ENCODE measurements around the gene KCNH1. TPM values are rescaled to one million over a fixed set of nuclear protein-coding genes. Genes with fewer than 3 reads are reported as not detected.

The KCNH1 gene
- total and polyA plus RNA-seq, 2 experiments from 2014 or later = 0.28 TPM; not detected in 1

DNA sequence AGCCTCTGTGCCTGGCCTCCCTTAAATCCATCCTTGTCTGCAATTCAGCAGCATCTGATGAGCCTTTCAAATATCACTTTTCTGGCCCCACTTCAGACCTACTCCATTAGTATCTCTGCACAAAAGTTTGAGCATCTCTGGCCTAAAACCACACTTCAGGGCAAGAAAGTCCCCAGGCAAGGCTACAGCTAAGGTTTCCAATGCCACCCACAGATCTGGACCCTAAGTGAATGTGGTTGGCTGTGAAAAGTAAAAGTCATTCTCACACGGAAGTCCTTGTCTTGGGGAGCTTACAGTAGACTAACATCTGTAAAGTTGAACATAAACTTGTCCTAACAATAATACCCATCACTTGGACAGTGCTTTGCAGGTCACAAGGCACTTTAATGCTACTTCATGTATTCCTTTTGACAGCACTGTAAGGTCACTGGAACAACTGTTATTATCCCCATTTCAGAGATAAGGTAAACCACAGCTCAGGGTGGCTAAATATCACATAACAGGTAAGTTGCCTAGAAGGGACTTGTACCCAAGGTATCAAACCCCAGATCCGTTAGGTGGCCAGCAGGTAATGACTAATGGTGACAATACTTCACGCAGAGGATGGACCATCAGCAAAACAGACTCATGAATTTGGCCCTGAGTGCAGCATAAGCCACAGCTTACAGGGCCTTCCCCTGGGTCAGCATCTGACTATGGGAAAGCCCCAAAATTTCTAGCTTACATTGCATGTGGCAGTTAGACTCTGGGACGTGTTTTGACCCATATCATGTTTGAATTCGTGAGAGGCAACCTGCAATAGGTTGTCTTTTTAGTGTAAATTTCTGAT, 449.3 kb downstream of the KCNH1 start (continued):
- TF ChIP-seq, protein P1, sequence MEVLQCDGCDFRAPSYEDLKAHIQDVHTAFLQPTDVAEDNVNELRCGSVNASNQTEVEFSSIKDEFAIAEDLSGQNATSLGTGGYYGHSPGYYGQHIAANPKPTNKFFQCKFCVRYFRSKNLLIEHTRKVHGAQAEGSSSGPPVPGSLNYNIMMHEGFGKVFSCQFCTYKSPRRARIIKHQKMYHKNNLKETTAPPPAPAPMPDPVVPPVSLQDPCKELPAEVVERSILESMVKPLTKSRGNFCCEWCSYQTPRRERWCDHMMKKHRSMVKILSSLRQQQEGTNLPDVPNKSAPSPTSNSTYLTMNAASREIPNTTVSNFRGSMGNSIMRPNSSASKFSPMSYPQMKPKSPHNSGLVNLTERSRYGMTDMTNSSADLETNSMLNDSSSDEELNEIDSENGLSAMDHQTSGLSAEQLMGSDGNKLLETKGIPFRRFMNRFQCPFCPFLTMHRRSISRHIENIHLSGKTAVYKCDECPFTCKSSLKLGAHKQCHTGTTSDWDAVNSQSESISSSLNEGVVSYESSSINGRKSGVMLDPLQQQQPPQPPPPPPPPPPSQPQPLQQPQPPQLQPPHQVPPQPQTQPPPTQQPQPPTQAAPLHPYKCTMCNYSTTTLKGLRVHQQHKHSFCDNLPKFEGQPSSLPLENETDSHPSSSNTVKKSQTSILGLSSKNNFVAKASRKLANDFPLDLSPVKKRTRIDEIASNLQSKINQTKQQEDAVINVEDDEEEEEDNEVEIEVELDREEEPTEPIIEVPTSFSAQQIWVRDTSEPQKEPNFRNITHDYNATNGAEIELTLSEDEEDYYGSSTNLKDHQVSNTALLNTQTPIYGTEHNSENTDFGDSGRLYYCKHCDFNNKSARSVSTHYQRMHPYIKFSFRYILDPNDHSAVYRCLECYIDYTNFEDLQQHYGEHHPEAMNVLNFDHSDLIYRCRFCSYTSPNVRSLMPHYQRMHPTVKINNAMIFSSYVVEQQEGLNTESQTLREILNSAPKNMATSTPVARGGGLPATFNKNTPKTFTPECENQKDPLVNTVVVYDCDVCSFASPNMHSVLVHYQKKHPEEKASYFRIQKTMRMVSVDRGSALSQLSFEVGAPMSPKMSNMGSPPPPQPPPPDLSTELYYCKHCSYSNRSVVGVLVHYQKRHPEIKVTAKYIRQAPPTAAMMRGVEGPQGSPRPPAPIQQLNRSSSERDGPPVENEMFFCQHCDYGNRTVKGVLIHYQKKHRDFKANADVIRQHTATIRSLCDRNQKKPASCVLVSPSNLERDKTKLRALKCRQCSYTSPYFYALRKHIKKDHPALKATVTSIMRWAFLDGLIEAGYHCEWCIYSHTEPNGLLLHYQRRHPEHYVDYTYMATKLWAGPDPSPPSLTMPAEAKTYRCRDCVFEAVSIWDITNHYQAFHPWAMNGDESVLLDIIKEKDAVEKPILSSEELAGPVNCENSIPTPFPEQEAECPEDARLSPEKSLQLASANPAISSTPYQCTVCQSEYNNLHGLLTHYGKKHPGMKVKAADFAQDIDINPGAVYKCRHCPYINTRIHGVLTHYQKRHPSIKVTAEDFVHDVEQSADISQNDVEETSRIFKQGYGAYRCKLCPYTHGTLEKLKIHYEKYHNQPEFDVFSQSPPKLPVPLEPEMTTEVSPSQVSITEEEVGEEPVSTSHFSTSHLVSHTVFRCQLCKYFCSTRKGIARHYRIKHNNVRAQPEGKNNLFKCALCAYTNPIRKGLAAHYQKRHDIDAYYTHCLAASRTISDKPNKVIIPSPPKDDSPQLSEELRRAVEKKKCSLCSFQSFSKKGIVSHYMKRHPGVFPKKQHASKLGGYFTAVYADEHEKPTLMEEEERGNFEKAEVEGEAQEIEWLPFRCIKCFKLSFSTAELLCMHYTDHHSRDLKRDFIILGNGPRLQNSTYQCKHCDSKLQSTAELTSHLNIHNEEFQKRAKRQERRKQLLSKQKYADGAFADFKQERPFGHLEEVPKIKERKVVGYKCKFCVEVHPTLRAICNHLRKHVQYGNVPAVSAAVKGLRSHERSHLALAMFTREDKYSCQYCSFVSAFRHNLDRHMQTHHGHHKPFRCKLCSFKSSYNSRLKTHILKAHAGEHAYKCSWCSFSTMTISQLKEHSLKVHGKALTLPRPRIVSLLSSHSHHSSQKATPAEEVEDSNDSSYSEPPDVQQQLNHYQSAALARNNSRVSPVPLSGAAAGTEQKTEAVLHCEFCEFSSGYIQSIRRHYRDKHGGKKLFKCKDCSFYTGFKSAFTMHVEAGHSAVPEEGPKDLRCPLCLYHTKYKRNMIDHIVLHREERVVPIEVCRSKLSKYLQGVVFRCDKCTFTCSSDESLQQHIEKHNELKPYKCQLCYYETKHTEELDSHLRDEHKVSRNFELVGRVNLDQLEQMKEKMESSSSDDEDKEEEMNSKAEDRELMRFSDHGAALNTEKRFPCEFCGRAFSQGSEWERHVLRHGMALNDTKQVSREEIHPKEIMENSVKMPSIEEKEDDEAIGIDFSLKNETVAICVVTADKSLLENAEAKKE (CRISPR knock-in tag; IDR thresholded peaks at IDR 0.05) = no peak
- TF ChIP-seq JUNB (IDR thresholded peaks at IDR 0.05; ENCODE audit: unreplicated experiment) (no peak), NANOG (IDR thresholded peaks at IDR 0.05; ENCODE audit: borderline replicate concordance) (no peak), ZNF331 (CRISPR knock-in tag; IDR thresholded peaks at IDR 0.05; ENCODE audit: low read depth) (no peak), ZNF114 (CRISPR knock-in tag; IDR thresholded peaks at IDR 0.05) (no peak)
- TF ChIP-seq, protein P2, sequence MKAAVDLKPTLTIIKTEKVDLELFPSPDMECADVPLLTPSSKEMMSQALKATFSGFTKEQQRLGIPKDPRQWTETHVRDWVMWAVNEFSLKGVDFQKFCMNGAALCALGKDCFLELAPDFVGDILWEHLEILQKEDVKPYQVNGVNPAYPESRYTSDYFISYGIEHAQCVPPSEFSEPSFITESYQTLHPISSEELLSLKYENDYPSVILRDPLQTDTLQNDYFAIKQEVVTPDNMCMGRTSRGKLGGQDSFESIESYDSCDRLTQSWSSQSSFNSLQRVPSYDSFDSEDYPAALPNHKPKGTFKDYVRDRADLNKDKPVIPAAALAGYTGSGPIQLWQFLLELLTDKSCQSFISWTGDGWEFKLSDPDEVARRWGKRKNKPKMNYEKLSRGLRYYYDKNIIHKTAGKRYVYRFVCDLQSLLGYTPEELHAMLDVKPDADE (IDR thresholded peaks at IDR 0.05) = no peak
- TF ChIP-seq, protein P3, sequence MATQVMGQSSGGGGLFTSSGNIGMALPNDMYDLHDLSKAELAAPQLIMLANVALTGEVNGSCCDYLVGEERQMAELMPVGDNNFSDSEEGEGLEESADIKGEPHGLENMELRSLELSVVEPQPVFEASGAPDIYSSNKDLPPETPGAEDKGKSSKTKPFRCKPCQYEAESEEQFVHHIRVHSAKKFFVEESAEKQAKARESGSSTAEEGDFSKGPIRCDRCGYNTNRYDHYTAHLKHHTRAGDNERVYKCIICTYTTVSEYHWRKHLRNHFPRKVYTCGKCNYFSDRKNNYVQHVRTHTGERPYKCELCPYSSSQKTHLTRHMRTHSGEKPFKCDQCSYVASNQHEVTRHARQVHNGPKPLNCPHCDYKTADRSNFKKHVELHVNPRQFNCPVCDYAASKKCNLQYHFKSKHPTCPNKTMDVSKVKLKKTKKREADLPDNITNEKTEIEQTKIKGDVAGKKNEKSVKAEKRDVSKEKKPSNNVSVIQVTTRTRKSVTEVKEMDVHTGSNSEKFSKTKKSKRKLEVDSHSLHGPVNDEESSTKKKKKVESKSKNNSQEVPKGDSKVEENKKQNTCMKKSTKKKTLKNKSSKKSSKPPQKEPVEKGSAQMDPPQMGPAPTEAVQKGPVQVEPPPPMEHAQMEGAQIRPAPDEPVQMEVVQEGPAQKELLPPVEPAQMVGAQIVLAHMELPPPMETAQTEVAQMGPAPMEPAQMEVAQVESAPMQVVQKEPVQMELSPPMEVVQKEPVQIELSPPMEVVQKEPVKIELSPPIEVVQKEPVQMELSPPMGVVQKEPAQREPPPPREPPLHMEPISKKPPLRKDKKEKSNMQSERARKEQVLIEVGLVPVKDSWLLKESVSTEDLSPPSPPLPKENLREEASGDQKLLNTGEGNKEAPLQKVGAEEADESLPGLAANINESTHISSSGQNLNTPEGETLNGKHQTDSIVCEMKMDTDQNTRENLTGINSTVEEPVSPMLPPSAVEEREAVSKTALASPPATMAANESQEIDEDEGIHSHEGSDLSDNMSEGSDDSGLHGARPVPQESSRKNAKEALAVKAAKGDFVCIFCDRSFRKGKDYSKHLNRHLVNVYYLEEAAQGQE (IDR thresholded peaks at IDR 0.05; ENCODE audit: unreplicated experiment) = no peak

Data from GM23338 (cell line).